K562 (cell line): ENCODE data around the gene SIX3. TPM values are rescaled to one million over a fixed set of nuclear protein-coding genes. Genes with fewer than 3 reads are reported as not detected.

ENCODE experiments used
- ATAC-seq: fragments of 200-7000 bp; cut with Tn5 transposase; 3 replicates; pipeline ENCODE4 v1.9.1; 2020; ENCODE audit warnings: moderate library complexity
- BruUV-seq: library from RNA; stranded (reverse); fragments of 400-500 nt; replicated peaks from 2 replicates; lab custom pipeline; 2021; lab: Mats Ljungman, UMichigan
- CTCF ChIA-PET: fragments of 300-600 bp; formaldehyde crosslinking; extraction: SDS; loops from one replicate; lab custom pipeline; 2021; ENCODE audit warnings: low intra/inter-chr PET ratio; lab: Yijun Ruan, JAX
- POLR2A ChIA-PET: fragments of 300-600, 350-650 bp; sonication (Branson Sonifier 250); formaldehyde crosslinking; extraction: SDS; loops from one replicate; lab custom pipeline; 2021; ENCODE audit warnings: antibody characterized with exemption, inconsistent platforms; lab: Yijun Ruan, JAX
- DNase-seq, 4 experiments: peaks; one replicate each; pipeline versions ENCODE4 v3.0.0 to v3.0.0-alpha.2; 2011 to 2018; ENCODE audit warnings: low spot score in 3 of 4, mixed read lengths in 3 of 4; ENCODE audit errors: extremely low read depth in 1 of 4
- FAIRE-seq: peaks from 2 replicates; lab custom pipeline; 2011; peaks lifted over from hg19 to GRCh38; lab: Jason Lieb, UNC
- H2AFZ ChIP-seq: 2 replicates; pipeline ENCODE4 v1.6.0; 2011; ENCODE audit warnings: low read depth, low read length, control low read depth, inconsistent platforms
- H3K27ac ChIP-seq: fragments of 200-600 bp; 3 replicates; pipeline ENCODE4 v1.8.0; 2011; ENCODE audit warnings: low read depth, mild to moderate bottlenecking, control low read depth, inconsistent platforms, low read length, moderate library complexity, mixed read lengths; ENCODE audit errors: extremely low read depth
- H3K27me3 ChIP-seq, 2 experiments: fragments of 300-600 bp in 1 of 2; 2 replicates in 1 of 2; 3 replicates in 1 of 2; pipeline versions ENCODE4 v1.6.0 to v1.8.0; 2011; ENCODE audit warnings: inconsistent platforms in 2 of 2, low read length in 2 of 2, mild to moderate bottlenecking in 1 of 2, mixed read lengths in 1 of 2, moderate library complexity in 1 of 2; ENCODE audit not compliant: control insufficient read depth in 2 of 2, insufficient read depth in 2 of 2
- H3K36me3 ChIP-seq: fragments of 300-600 bp; 3 replicates; pipeline ENCODE4 v1.8.0; 2011; ENCODE audit warnings: mild to moderate bottlenecking, low read length, inconsistent platforms; ENCODE audit not compliant: control insufficient read depth, insufficient read depth
- H3K4me1 ChIP-seq, 2 experiments: fragments of 200-600 bp in 1 of 2; replicated peaks in 1 of 2; 2 replicates in 1 of 2; 3 replicates in 1 of 2; pipeline versions ENCODE4 v1.5.1 to v1.8.0; 2011; ENCODE audit warnings: inconsistent platforms in 2 of 2, low read length in 2 of 2, mild to moderate bottlenecking in 1 of 2, mixed read lengths in 1 of 2, moderate library complexity in 1 of 2; ENCODE audit not compliant: control insufficient read depth in 2 of 2, insufficient read depth in 2 of 2
- H3K4me2 ChIP-seq: 2 replicates; pipeline ENCODE4 v1.6.1; 2011; ENCODE audit warnings: low read length, control low read depth, inconsistent platforms, mixed read lengths; ENCODE audit not compliant: insufficient read depth
- H3K4me3 ChIP-seq: fragments of 200-600 bp; sonication (generic), shearing (Covaris generic); 2 replicates; pipeline ENCODE4 v1.5.1; 2016; ENCODE audit warnings: control low read depth, inconsistent platforms
- H3K79me2 ChIP-seq: fragments of 200-600 bp; 3 replicates; pipeline ENCODE4 v1.8.0; 2011; ENCODE audit warnings: low read length, inconsistent platforms; ENCODE audit not compliant: control insufficient read depth, insufficient read depth
- H3K9ac ChIP-seq, 2 experiments: 2 replicates each; pipeline versions ENCODE4 v1.6.0 to v1.6.1; 2011; ENCODE audit warnings: low read depth in 2 of 2, low read length in 2 of 2, control low read depth in 1 of 2, inconsistent platforms in 1 of 2, mild to moderate bottlenecking in 1 of 2, mixed read lengths in 1 of 2; ENCODE audit not compliant: insufficient read depth in 1 of 2
- H3K9me1 ChIP-seq: one replicate; pipeline ENCODE4 v1.6.0; 2011; ENCODE audit warnings: inconsistent platforms, mild to moderate bottlenecking, low read length, moderate library complexity; ENCODE audit not compliant: control insufficient read depth, insufficient read depth
- H3K9me3 ChIP-seq: replicated peaks from 2 replicates; pipeline ENCODE4 v1.5.1; 2011; ENCODE audit warnings: low read depth, low read length, inconsistent platforms; ENCODE audit not compliant: control insufficient read depth, insufficient read depth
- H4K20me1 ChIP-seq: replicated peaks from 2 replicates; pipeline ENCODE4 v1.6.1; 2011; ENCODE audit warnings: low read length, inconsistent platforms, mixed read lengths; ENCODE audit not compliant: control insufficient read depth, insufficient read depth
- SMAD1 ChIP-seq: fragments of 150-350 bp; IDR thresholded peaks from 2 replicates; pipeline ENCODE4 v1.6.1; 2014; ENCODE audit warnings: low read length, low read depth; ENCODE audit not compliant: partially characterized antibody
- WGBS: fragments of 100-300 bp; shearing (Covaris generic); methylation state at CpG from one replicate; pipeline ENCODE4 v1.1.6; 2016; ENCODE audit warnings: low coverage, mixed read lengths; ENCODE audit not compliant: insufficient coverage; ENCODE audit errors: missing lambda C conversion rate; 5-methylcytosine and 5-hydroxymethylcytosine counted together
- in situ Hi-C: fragments of 300-500 bp; cut with MboI; formaldehyde crosslinking; loops from 4 replicates; pipeline ENCODE4 v1.15.0; 2018; ENCODE audit warnings: inconsistent platforms, mixed read lengths
- intact Hi-C: fragments of 100-400 bp; cut with micrococcal nuclease; formaldehyde crosslinking; loops from 2 replicates; pipeline ENCODE4 v1.14.2; 2022
- polyA plus RNA-seq, 8 experiments: library from polyadenylated mRNA; depleted of rRNA in 4 of 8; stranded (reverse) in 5 of 8; unstranded in 3 of 8; fragments of >200 nt; fragmentation: Nextera tagmentation in 2 of 8; fragmentation: Illumina TruSeq in 1 of 8; extraction: Ambion mirVana in 2 of 8; extraction: Trizol in 1 of 8; gene quantifications; 2 replicates each; pipeline versions ENCODE4 v1.2.1 to v1.2.3, GENCODE V29; 2011 to 2014; ENCODE audit warnings: inconsistent platforms in 1 of 8, missing spikeins in 1 of 8
- total RNA-seq, 7 experiments: library from RNA; depleted of rRNA in 6 of 7; stranded (reverse); fragments of >200 nt in 6 of 7; fragmentation: Illumina TruSeq in 2 of 7; extraction: Trizol in 2 of 7; gene quantifications; 2 replicates each; pipeline versions ENCODE4 v1.2.1 to v1.2.3, GENCODE V29; 2011 to 2021; ENCODE audit warnings: low replicate concordance in 1 of 7
- TF ChIP-seq, protein P1 (sequence below): fragments of 450-650 bp; conservative IDR thresholded peaks from 2 replicates; pipeline ENCODE4 v1.6.1; 2016; ENCODE audit warnings: missing genetic modification characterization, low read depth, mild to moderate bottlenecking, missing compliant biosample characterization, moderate library complexity
- TF ChIP-seq, protein P2 (sequence below): fragments of 450-650 bp; formaldehyde crosslinking; IDR thresholded peaks from 2 replicates; pipeline ENCODE4 v1.4.0; 2022; ENCODE audit warnings: missing genetic modification characterization
- TF ChIP-seq, protein P3 (sequence below): fragments of 200-800 bp; sonication (Bioruptor generic); IDR thresholded peaks from 2 replicates; pipeline ENCODE4 v1.6.1; 2017; ENCODE audit warnings: missing genetic modification characterization, missing compliant biosample characterization
- TF ChIP-seq, protein P4 (sequence below): sonication (generic); formaldehyde crosslinking; IDR thresholded peaks from 2 replicates; pipeline ENCODE4 v1.8.0; 2023; ENCODE audit warnings: missing genetic modification reagents, mild to moderate bottlenecking, borderline replicate concordance

SIX3 gene
- total and polyA plus RNA-seq, 9 of the 15 experiments (the other 6 are each of a cell fraction or from before 2014, with no cell fraction given) = not detected

DNA sequence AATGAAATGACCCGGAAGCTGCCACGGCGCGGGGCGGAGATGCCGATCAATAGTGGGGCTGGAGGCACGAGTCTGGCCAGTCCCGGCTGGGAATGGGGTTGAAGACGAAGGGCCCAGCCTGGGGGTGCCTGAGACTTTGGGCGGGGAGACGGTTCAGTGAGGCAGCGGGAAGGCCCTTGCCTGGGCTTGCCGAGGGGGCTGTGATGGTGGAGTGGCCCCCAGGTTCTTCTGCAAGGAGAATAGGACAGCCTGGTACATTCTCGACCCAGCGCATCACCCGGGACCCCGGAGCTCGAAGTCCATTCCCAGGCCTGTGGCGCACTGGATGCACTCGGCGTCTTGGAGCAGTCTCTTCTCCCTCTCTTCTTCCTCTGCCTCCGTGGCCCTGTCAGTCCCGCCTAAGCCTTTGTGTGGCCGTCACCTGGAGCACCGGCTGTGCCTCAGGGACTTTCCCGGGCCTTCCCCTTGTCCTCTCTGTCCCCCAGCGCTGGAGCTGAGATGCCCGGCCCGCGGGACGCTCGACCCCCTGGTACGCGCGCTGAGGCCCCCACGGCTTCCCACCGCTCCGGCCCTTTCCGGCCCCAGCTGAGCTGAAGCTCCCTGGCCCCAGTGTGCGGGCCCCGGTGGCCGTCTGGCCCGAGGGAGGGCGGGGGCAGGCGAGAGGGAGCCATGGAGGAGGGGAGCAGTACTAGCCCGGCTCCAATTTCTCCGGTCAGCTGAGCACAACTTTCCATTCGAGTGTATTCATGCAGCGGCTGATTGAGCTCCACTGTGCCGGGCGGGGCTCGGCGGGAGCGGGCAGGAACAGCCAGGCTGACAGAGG, 8.0 kb downstream of the SIX3 start:
- ATAC-seq (no peak), DNase-seq (no peak), FAIRE-seq (no peak)
- H3K4me3 ChIP-seq = no peak overlapping the region
- POLR2A ChIA-PET = no interaction called here
- no peak overlapping the region for H3K9ac ChIP-seq
- CTCF ChIA-PET = no interaction called here
- H3K36me3 ChIP-seq = no peaks in the 10 kb centered on the region
- H3K27ac ChIP-seq = no peak overlapping the region
- BruUV-seq = no TSS peak
- WGBS = under 1% methylated on average over 24 of the region's 54 CpGs
- H3K9me1 ChIP-seq = no peaks in the 10 kb centered on the region
- TF ChIP-seq, protein P1, sequence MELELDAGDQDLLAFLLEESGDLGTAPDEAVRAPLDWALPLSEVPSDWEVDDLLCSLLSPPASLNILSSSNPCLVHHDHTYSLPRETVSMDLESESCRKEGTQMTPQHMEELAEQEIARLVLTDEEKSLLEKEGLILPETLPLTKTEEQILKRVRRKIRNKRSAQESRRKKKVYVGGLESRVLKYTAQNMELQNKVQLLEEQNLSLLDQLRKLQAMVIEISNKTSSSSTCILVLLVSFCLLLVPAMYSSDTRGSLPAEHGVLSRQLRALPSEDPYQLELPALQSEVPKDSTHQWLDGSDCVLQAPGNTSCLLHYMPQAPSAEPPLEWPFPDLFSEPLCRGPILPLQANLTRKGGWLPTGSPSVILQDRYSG = no peak
- TF ChIP-seq, protein P2, sequence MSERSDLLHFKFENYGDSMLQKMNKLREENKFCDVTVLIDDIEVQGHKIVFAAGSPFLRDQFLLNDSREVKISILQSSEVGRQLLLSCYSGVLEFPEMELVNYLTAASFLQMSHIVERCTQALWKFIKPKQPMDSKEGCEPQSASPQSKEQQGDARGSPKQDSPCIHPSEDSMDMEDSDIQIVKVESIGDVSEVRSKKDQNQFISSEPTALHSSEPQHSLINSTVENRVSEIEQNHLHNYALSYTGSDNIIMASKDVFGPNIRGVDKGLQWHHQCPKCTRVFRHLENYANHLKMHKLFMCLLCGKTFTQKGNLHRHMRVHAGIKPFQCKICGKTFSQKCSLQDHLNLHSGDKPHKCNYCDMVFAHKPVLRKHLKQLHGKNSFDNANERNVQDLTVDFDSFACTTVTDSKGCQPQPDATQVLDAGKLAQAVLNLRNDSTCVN (CRISPR knock-in tag) = no peak
- no peak for TF ChIP-seq SMAD1
- TF ChIP-seq, protein P3, sequence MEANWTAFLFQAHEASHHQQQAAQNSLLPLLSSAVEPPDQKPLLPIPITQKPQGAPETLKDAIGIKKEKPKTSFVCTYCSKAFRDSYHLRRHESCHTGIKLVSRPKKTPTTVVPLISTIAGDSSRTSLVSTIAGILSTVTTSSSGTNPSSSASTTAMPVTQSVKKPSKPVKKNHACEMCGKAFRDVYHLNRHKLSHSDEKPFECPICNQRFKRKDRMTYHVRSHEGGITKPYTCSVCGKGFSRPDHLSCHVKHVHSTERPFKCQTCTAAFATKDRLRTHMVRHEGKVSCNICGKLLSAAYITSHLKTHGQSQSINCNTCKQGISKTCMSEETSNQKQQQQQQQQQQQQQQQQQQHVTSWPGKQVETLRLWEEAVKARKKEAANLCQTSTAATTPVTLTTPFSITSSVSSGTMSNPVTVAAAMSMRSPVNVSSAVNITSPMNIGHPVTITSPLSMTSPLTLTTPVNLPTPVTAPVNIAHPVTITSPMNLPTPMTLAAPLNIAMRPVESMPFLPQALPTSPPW (CRISPR knock-in tag) = no peak
- TF ChIP-seq, protein P4, sequence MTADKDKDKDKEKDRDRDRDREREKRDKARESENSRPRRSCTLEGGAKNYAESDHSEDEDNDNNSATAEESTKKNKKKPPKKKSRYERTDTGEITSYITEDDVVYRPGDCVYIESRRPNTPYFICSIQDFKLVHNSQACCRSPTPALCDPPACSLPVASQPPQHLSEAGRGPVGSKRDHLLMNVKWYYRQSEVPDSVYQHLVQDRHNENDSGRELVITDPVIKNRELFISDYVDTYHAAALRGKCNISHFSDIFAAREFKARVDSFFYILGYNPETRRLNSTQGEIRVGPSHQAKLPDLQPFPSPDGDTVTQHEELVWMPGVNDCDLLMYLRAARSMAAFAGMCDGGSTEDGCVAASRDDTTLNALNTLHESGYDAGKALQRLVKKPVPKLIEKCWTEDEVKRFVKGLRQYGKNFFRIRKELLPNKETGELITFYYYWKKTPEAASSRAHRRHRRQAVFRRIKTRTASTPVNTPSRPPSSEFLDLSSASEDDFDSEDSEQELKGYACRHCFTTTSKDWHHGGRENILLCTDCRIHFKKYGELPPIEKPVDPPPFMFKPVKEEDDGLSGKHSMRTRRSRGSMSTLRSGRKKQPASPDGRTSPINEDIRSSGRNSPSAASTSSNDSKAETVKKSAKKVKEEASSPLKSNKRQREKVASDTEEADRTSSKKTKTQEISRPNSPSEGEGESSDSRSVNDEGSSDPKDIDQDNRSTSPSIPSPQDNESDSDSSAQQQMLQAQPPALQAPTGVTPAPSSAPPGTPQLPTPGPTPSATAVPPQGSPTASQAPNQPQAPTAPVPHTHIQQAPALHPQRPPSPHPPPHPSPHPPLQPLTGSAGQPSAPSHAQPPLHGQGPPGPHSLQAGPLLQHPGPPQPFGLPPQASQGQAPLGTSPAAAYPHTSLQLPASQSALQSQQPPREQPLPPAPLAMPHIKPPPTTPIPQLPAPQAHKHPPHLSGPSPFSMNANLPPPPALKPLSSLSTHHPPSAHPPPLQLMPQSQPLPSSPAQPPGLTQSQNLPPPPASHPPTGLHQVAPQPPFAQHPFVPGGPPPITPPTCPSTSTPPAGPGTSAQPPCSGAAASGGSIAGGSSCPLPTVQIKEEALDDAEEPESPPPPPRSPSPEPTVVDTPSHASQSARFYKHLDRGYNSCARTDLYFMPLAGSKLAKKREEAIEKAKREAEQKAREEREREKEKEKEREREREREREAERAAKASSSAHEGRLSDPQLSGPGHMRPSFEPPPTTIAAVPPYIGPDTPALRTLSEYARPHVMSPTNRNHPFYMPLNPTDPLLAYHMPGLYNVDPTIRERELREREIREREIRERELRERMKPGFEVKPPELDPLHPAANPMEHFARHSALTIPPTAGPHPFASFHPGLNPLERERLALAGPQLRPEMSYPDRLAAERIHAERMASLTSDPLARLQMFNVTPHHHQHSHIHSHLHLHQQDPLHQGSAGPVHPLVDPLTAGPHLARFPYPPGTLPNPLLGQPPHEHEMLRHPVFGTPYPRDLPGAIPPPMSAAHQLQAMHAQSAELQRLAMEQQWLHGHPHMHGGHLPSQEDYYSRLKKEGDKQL (CRISPR knock-in tag) = no peak
- H3K79me2 ChIP-seq = no peaks in the 10 kb centered on the region
- intact Hi-C loops = no loop called here
- H3K4me1 ChIP-seq = peaks cover 0 to 16% of the 10 kb centered on the region in 2 experiments; a peak in 3 of 5 replicates
- no peaks in the 10 kb centered on the region; the same call in none of the 2 replicates for H4K20me1 ChIP-seq
- H3K9me3 ChIP-seq = no peaks in the 10 kb centered on the region
- no peak overlapping the region for H2AFZ ChIP-seq
- H3K4me2 ChIP-seq = no peak overlapping the region
- in situ Hi-C loops = loop anchor here (10.0 kb wide), 1 partner anchor 465 kb away; no protein-coding TSS in a partner anchor
- peaks cover 50 to 87% of the 10 kb centered on the region in 2 experiments; a peak in 4 of 5 replicates for H3K27me3 ChIP-seq
